ENCODE measurements around the gene IGF2BP2. TPM values are rescaled to one million over a fixed set of nuclear protein-coding genes. Genes with fewer than 3 reads are reported as not detected.
A peak's percentile ranks its signal among the peaks of the same experiment; 100 is the strongest.

The IGF2BP2 gene
- total RNA-seq, 1 experiment from 2014 or later: 66.2 TPM

DNA sequence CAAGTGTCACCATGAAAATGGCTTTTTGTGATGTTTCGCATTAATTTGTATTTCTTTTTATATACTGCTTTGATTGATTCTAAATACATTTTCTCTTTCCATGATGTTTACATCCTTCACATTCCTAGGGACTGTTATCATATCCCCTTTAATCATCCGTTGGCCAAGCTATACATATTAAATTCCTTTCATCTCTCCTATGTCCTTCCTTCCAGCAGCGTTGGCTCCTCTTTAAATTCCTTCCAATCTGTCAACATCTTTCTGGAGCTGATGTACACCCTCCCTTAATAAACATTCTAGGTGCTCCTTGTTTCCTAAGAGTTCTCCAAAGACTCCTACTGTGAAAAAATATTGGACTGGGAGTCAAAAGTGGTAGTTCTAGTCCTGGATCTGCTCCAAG lies 87.8 kb downstream of the IGF2BP2 start:
- CTCF ChIA-PET: interaction anchor here (1.1 kb wide), 1 partner anchor 77 kb away, joined by 3 read pairs; no protein-coding TSS in a partner anchor
- no TSS peak for BruUV-seq (replicated peaks)
- POLR2A ChIA-PET (ENCODE audit: low non-redundant PET): no interaction called here
- H3K27me3 ChIP-seq (replicated peaks; ENCODE audit: insufficient read depth, low read depth, low read length, poor library complexity): no peaks in the 10 kb centered on the region
- intact Hi-C loops (cut with micrococcal nuclease; ENCODE audit: unreplicated experiment): no loop called here
- TF ChIP-seq, protein P1, sequence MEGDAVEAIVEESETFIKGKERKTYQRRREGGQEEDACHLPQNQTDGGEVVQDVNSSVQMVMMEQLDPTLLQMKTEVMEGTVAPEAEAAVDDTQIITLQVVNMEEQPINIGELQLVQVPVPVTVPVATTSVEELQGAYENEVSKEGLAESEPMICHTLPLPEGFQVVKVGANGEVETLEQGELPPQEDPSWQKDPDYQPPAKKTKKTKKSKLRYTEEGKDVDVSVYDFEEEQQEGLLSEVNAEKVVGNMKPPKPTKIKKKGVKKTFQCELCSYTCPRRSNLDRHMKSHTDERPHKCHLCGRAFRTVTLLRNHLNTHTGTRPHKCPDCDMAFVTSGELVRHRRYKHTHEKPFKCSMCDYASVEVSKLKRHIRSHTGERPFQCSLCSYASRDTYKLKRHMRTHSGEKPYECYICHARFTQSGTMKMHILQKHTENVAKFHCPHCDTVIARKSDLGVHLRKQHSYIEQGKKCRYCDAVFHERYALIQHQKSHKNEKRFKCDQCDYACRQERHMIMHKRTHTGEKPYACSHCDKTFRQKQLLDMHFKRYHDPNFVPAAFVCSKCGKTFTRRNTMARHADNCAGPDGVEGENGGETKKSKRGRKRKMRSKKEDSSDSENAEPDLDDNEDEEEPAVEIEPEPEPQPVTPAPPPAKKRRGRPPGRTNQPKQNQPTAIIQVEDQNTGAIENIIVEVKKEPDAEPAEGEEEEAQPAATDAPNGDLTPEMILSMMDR (conservative IDR thresholded peaks at IDR 0.05; ENCODE audit: low read depth, low read length): no peak
- no peak for TF ChIP-seq EZH2 (IDR thresholded peaks at IDR 0.05; ENCODE audit: borderline replicate concordance, low read depth, low read length, poor library complexity, severe bottlenecking)
- H3K36me3 ChIP-seq (ENCODE audit: insufficient read depth, low read length, poor library complexity, severe bottlenecking): no peaks in the 10 kb centered on the region
- no peaks in the 10 kb centered on the region for H3K9me3 ChIP-seq (ENCODE audit: low read depth, low read length, poor library complexity, severe bottlenecking)
- no peak overlapping the region for H3K27ac ChIP-seq (ENCODE audit: low read depth, low read length, poor library complexity, severe bottlenecking)
- DNase-seq (ENCODE audit: low spot score): peak; percentile 59
- peaks cover 35% of the 10 kb centered on the region for H3K4me1 ChIP-seq (ENCODE audit: insufficient read depth, low read length, poor library complexity, severe bottlenecking)
- H3K4me3 ChIP-seq (ENCODE audit: low read depth, low read length, poor library complexity, severe bottlenecking): no peak overlapping the region

DNA sequence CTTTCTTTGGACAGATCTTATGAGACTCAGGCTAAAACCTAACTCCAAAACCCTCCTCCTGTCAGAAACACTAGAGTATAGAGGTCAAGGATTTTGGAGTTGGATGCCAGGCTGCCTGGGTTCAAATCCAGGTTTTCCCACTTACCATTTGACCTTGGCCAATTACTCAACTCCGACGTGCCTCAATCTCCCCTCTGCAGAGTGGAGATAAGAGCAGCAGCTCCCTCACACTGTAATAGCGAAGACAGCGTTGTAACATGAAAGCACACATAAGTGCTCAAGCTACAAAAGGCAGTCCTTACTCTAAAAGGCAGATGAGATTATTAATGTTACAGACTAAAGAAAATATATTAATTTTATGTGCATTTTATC lies 90.1 kb downstream of the IGF2BP2 start:
- TF ChIP-seq, protein P1 (conservative IDR thresholded peaks at IDR 0.05; ENCODE audit: low read depth, low read length): no peak
- no peak for TF ChIP-seq EZH2 (IDR thresholded peaks at IDR 0.05; ENCODE audit: borderline replicate concordance, low read depth, low read length, poor library complexity, severe bottlenecking)
- H3K27me3 ChIP-seq (replicated peaks; ENCODE audit: insufficient read depth, low read depth, low read length, poor library complexity): no peaks in the 10 kb centered on the region
- ChIA-PET CTCF (interaction anchor here (1.0 to 1.8 kb wide), 4 partner anchors 12 to 209 kb away, joined by 3 to 8 read pairs (median 4); no protein-coding TSS in a partner anchor), POLR2A (ENCODE audit: low non-redundant PET) (no interaction called here)
- H3K36me3 ChIP-seq (ENCODE audit: insufficient read depth, low read length, poor library complexity, severe bottlenecking): no peaks in the 10 kb centered on the region
- H3K4me1 ChIP-seq (ENCODE audit: insufficient read depth, low read length, poor library complexity, severe bottlenecking): peaks cover 39% of the 10 kb centered on the region
- no peak for DNase-seq (ENCODE audit: low spot score)
- intact Hi-C loops (cut with micrococcal nuclease; ENCODE audit: unreplicated experiment): loop anchor here (1.0 to 5.0 kb wide), 3 partner anchors 33 to 178 kb away; no protein-coding TSS in a partner anchor
- no TSS peak for BruUV-seq (replicated peaks)
- H3K9me3 ChIP-seq (ENCODE audit: low read depth, low read length, poor library complexity, severe bottlenecking): no peaks in the 10 kb centered on the region
- no peak overlapping the region for H3K4me3 ChIP-seq (ENCODE audit: low read depth, low read length, poor library complexity, severe bottlenecking)
- peak overlapping the region; percentile 43 for H3K27ac ChIP-seq (ENCODE audit: low read depth, low read length, poor library complexity, severe bottlenecking)

DNA sequence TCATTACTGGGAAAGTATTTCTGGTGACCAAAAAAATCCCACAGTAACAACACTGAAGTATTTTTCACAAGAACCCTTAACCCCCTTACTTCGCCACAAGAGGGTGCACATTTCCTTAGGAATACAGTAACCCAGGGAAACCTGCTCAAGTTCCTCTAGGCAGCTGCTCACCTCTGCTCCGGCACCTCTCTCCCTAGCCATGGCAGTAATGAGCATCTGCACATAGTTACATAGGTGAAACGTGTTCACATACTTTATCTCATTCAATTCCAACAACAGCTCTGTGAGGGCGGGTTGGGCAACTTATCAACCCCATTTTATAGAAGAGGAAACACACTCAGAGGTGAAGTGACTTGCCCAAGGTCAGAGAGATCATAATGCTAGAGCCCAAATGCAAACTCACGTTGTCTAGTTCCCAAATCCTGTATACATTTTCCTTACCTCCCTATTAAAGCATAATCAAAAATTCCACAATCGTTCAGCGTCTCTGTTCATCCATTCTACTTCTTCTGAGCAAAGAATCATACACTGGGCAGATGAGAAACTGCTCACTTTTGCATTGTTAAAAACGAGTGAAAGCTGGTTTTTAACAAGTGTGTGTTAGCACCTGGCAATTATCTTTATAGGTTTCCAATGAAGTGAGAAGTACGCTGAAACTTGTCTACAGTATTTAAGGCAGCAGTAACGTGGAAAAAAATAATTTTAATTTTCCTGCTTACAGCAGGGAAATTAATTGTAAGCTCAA lies 90.7 kb downstream of the IGF2BP2 start:
- CTCF ChIA-PET: interaction anchor here (0.6 to 1.8 kb wide), 7 partner anchors 13 to 532 kb away, joined by 3 to 8 read pairs (median 4); no protein-coding TSS in a partner anchor
- Histone ChIP-seq H3K9me3 (ENCODE audit: low read depth, low read length, poor library complexity, severe bottlenecking) (no peaks in the 10 kb centered on the region), H3K27me3 (replicated peaks; ENCODE audit: insufficient read depth, low read depth, low read length, poor library complexity) (no peaks in the 10 kb centered on the region), H3K36me3 (ENCODE audit: insufficient read depth, low read length, poor library complexity, severe bottlenecking) (no peaks in the 10 kb centered on the region), H3K27ac (ENCODE audit: low read depth, low read length, poor library complexity, severe bottlenecking) (peak overlapping the region; percentile 43), H3K4me3 (ENCODE audit: low read depth, low read length, poor library complexity, severe bottlenecking) (no peak overlapping the region), H3K4me1 (ENCODE audit: insufficient read depth, low read length, poor library complexity, severe bottlenecking) (peaks cover 44% of the 10 kb centered on the region)
- TF ChIP-seq EZH2 (IDR thresholded peaks at IDR 0.05; ENCODE audit: borderline replicate concordance, low read depth, low read length, poor library complexity, severe bottlenecking): no peak
- TF ChIP-seq, protein P1 (conservative IDR thresholded peaks at IDR 0.05; ENCODE audit: low read depth, low read length): peak; percentile 67
- peak; percentile 80 for DNase-seq (ENCODE audit: low spot score)
- no TSS peak for BruUV-seq (replicated peaks)
- POLR2A ChIA-PET (ENCODE audit: low non-redundant PET): interaction anchor here (0.7 kb wide), 1 partner anchor 70 kb away, joined by 3 read pairs; no protein-coding TSS in a partner anchor
- intact Hi-C loops (cut with micrococcal nuclease; ENCODE audit: unreplicated experiment): loop anchor here (1.0 to 5.0 kb wide), 3 partner anchors 33 to 178 kb away; no protein-coding TSS in a partner anchor

Data from A673 (cell line).